Ishikawa (cell line): ENCODE results near the gene DLEC1.
A peak's percentile ranks its signal among the peaks of the same experiment; 100 is the strongest.

Source experiments
- CEBPB ChIP-seq: IDR thresholded peaks from 2 replicates; pipeline ENCODE4 v1.6.1; 2012
- CREB1 ChIP-seq: IDR thresholded peaks from 2 replicates; pipeline ENCODE4 v1.6.1; 2012; ENCODE audit warnings: low read depth
- EGR1 ChIP-seq: IDR thresholded peaks from 2 replicates; pipeline ENCODE4 v1.6.1; 2012
- EP300 ChIP-seq: IDR thresholded peaks from 2 replicates; pipeline ENCODE4 v1.6.1; 2012; ENCODE audit warnings: borderline replicate concordance
- FOXM1 ChIP-seq: IDR thresholded peaks from 2 replicates; pipeline ENCODE4 v1.6.1; 2012; ENCODE audit warnings: low read depth, borderline replicate concordance
- MAX ChIP-seq: IDR thresholded peaks from 2 replicates; pipeline ENCODE4 v1.6.1; 2012
- NFIC ChIP-seq: IDR thresholded peaks from 2 replicates; pipeline ENCODE4 v1.6.1; 2012
- RAD21 ChIP-seq: IDR thresholded peaks from 2 replicates; pipeline ENCODE4 v1.6.1; 2012; ENCODE audit warnings: low read depth
- REST ChIP-seq: IDR thresholded peaks from 2 replicates; pipeline ENCODE4 v1.6.1; 2012; ENCODE audit warnings: low read depth, mild to moderate bottlenecking
- TAF1 ChIP-seq: IDR thresholded peaks from 2 replicates; pipeline ENCODE4 v1.6.1; 2012; ENCODE audit warnings: low read depth, mild to moderate bottlenecking
- TCF12 ChIP-seq: IDR thresholded peaks from 2 replicates; pipeline ENCODE4 v1.6.1; 2012; ENCODE audit warnings: low read depth
- TEAD4 ChIP-seq: IDR thresholded peaks from 2 replicates; pipeline ENCODE4 v1.6.1; 2012
- USF1 ChIP-seq: IDR thresholded peaks from 2 replicates; pipeline ENCODE4 v1.6.1; 2012
- YY1 ChIP-seq: IDR thresholded peaks from 2 replicates; pipeline ENCODE4 v1.6.1; 2012; ENCODE audit warnings: low read depth
- ZBTB7A ChIP-seq: IDR thresholded peaks from 2 replicates; pipeline ENCODE4 v1.6.1; 2012; ENCODE audit warnings: low read depth

Gene DLEC1

GRCh38 chr3:38115645-38116427, 76.8 kb downstream of the DLEC1 start:
- no peak for TF ChIP-seq REST

- TF ChIP-seq CREB1 = no peak
- TF ChIP-seq FOXM1 = no peak
- no peak for TF ChIP-seq EP300
- TF ChIP-seq ZBTB7A = no peak
- TF ChIP-seq CEBPB = no peak
- no peak for TF ChIP-seq TEAD4
- no peak for TF ChIP-seq NFIC
- TF ChIP-seq RAD21 = no peak
- no peak for TF ChIP-seq MAX
- TF ChIP-seq YY1 = no peak
- no peak for TF ChIP-seq EGR1
- no peak for TF ChIP-seq USF1
- TF ChIP-seq TAF1 = no peak
- no peak for TF ChIP-seq REST
- no peak for TF ChIP-seq TCF12
These were observed 77.6 kb downstream of the DLEC1 start for GRCh38 chr3:38116471-38117162.

GRCh38 chr3:38117163-38117716, 78.2 kb downstream of the DLEC1 start:
- peak; percentile 12; the same call in 1 of the 2 replicates for TF ChIP-seq RAD21
- TF ChIP-seq TAF1 = no peak

- TF ChIP-seq TCF12 = no peak
- TF ChIP-seq TEAD4 = no peak
- no peak for TF ChIP-seq TAF1
- no peak for TF ChIP-seq EP300
- TF ChIP-seq MAX = 0 out of 2 replicates have a peak, but pooled peaks have one; percentile 27
- TF ChIP-seq EGR1 = no peak
- no peak for TF ChIP-seq CREB1
- TF ChIP-seq REST = no peak
- no peak for TF ChIP-seq NFIC
- TF ChIP-seq RAD21 = peak; percentile 88
These were observed 78.9 kb downstream of the DLEC1 start for GRCh38 chr3:38117748-38118420.
